T-helper 1 cell treated with Interleukin-12 subunit alpha and Interleukin-12 subunit beta and Interleukin-4 antibody, amounts not matched to agents 30 ng/mL and 1 ng/mL, for 36 hours (primary cell): ENCODE data around the gene MYH7. TPM values are rescaled to one million over a fixed set of nuclear protein-coding genes. Genes with fewer than 3 reads are reported as not detected.
"Not testable (repeated sequence)": the region's sequence is repeated elsewhere in the genome, so short reads cannot be mapped to it uniquely, and the experiment has no call there.

Source experiments
- intact Hi-C: fragments of 100-400 bp; cut with micrococcal nuclease; formaldehyde crosslinking; loops from one replicate; pipeline ENCODE4 v1.15.1; 2024
- total RNA-seq: library from RNA; stranded (reverse); gene quantifications from 2 replicates; pipeline ENCODE4 v1.2.3, GENCODE V29; 2022

The MYH7 gene
- total RNA-seq, result 0.17 TPM in 2 replicates

GRCh38 chr14:23435543-23436326 is at the start of gene MYH7:
Gene MYH7, minus strand, starts transcription at chr14:23435660. Its CDS starts 1,928 bp downstream, at chr14:23433732.
- intact Hi-C loops, result no loop called here

GRCh38 chr14:23483236-23483854 is 47.9 kb upstream of the MYH7 start:
- intact Hi-C loops, result no loop called here

GRCh38 chr14:23482823-23483148 is 47.3 kb upstream of the MYH7 start:
- intact Hi-C loops, result no loop called here

GRCh38 chr14:23481979-23482822 is 46.7 kb upstream of the MYH7 start:
- intact Hi-C loops, result no loop called here

GRCh38 chr14:23481362-23481970 is 46.0 kb upstream of the MYH7 start:
- intact Hi-C loops, result no loop called here

- intact Hi-C loops, result loop anchor here (1.0 kb wide), 2 partner anchors 61 to 84 kb away; no protein-coding TSS in a partner anchor
Observed at GRCh38 chr14:23478109-23478759, 42.8 kb upstream of the MYH7 start.

GRCh38 chr14:23470947-23471346 is 35.5 kb upstream of the MYH7 start:
- intact Hi-C loops, result no loop called here

GRCh38 chr14:23469906-23470403 is 34.5 kb upstream of the MYH7 start:
- intact Hi-C loops, result loop anchor here (1.0 to 10.0 kb wide), 14 partner anchors 81 to 1959 kb away; partner anchors contain the start of genes ACIN1, AP1G2, C14orf119 and DCAF11

GRCh38 chr14:23469127-23469905 is 33.9 kb upstream of the MYH7 start, which contains the start of gene NGDN:
Gene NGDN, plus strand, starts transcription at chr14:23469703. Its CDS starts 13 bp downstream, at chr14:23469716.
- intact Hi-C loops, result loop anchor here (1.0 to 10.0 kb wide), 14 partner anchors 82 to 1959 kb away; partner anchors contain the start of genes ACIN1, AP1G2, C14orf119 and DCAF11

GRCh38 chr14:23468704-23469126 is 33.3 kb upstream of the MYH7 start:
- intact Hi-C loops, result loop anchor here (1.0 to 10.0 kb wide), 14 partner anchors 83 to 1958 kb away; partner anchors contain the start of genes ACIN1, AP1G2, C14orf119 and DCAF11

- intact Hi-C loops, result loop anchor here (10.0 kb wide), 1 partner anchor 490 kb away; the partner anchor contains the start of gene DHRS4
Observed at GRCh38 chr14:23465261-23465660, 29.8 kb upstream of the MYH7 start.

GRCh38 chr14:23464700-23465099 is 29.2 kb upstream of the MYH7 start:
- intact Hi-C loops, result loop anchor here (10.0 kb wide), 1 partner anchor 490 kb away; the partner anchor contains the start of gene DHRS4

GRCh38 chr14:23460960-23461359 is 25.5 kb upstream of the MYH7 start:
- intact Hi-C loops, result loop anchor here (10.0 kb wide), 1 partner anchor 494 kb away; the partner anchor contains the start of gene DHRS4

GRCh38 chr14:23457587-23458445 is 22.4 kb upstream of the MYH7 start:
- intact Hi-C loops, result no loop called here

GRCh38 chr14:23456883-23457586 is 21.6 kb upstream of the MYH7 start:
- intact Hi-C loops, result not testable (repeated sequence)

- intact Hi-C loops, result no loop called here
Observed at GRCh38 chr14:23454445-23454856, 19.0 kb upstream of the MYH7 start.

- intact Hi-C loops, result no loop called here
Observed at GRCh38 chr14:23452237-23452636, 16.8 kb upstream of the MYH7 start.

- intact Hi-C loops, result no loop called here
Observed at GRCh38 chr14:23450379-23450778, 14.9 kb upstream of the MYH7 start.
